Measurements from ENCODE around the gene DAZAP2.

DNA sequence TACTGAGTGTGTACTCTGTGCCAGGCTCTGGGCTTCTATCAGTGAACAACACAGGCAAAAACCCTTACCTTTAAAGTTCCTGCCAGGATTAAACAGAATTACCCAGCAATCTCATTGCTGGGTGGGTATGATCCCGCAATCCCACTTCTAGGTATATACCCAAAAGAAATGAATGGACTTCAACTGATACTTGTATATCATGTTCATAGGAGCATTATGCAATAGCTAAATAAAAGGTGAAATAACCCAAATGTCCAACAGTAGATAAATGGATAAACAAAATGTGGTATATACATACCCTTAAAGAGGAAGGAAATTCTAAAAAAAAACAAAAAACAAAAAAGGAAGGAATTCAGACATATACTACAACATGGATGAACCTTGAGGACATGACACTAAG, 14.7 kb downstream of the DAZAP2 start:
- TF ChIP-seq, protein P1, sequence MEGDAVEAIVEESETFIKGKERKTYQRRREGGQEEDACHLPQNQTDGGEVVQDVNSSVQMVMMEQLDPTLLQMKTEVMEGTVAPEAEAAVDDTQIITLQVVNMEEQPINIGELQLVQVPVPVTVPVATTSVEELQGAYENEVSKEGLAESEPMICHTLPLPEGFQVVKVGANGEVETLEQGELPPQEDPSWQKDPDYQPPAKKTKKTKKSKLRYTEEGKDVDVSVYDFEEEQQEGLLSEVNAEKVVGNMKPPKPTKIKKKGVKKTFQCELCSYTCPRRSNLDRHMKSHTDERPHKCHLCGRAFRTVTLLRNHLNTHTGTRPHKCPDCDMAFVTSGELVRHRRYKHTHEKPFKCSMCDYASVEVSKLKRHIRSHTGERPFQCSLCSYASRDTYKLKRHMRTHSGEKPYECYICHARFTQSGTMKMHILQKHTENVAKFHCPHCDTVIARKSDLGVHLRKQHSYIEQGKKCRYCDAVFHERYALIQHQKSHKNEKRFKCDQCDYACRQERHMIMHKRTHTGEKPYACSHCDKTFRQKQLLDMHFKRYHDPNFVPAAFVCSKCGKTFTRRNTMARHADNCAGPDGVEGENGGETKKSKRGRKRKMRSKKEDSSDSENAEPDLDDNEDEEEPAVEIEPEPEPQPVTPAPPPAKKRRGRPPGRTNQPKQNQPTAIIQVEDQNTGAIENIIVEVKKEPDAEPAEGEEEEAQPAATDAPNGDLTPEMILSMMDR (IDR thresholded peaks at IDR 0.05): no peak
- TF ChIP-seq POLR2A (IDR thresholded peaks at IDR 0.05) (no peak), EP300 (IDR thresholded peaks at IDR 0.05) (no peak)
